Measurements from ENCODE around the gene FOXL3.
"Not testable (repeated sequence)": the region's sequence is repeated elsewhere in the genome, so short reads cannot be mapped to it uniquely, and the experiment has no call there.

The FOXL3 gene

GRCh38 chr7:255038-255435 is 34.9 kb upstream of the FOXL3 start:
- no peak for DNase-seq (ENCODE audit: low spot score)

GRCh38 chr7:255721-256361 is 34.1 kb upstream of the FOXL3 start:
- no peak for DNase-seq (ENCODE audit: low spot score)

GRCh38 chr7:256461-256940 is 33.5 kb upstream of the FOXL3 start:
- no peak for DNase-seq (ENCODE audit: low spot score)

- no peak for DNase-seq (ENCODE audit: low spot score)
Observed at GRCh38 chr7:256981-257646, 32.9 kb upstream of the FOXL3 start.

- no peak for DNase-seq (ENCODE audit: low spot score)
Observed at GRCh38 chr7:257647-257992, 32.4 kb upstream of the FOXL3 start.

- DNase-seq (ENCODE audit: low spot score): no peak
Observed at GRCh38 chr7:258476-259190, 31.3 kb upstream of the FOXL3 start.

- DNase-seq (ENCODE audit: low spot score): no peak
Observed at GRCh38 chr7:259191-259505, 30.8 kb upstream of the FOXL3 start.

- DNase-seq (ENCODE audit: low spot score): no peak
Observed at GRCh38 chr7:259751-260405, 30.1 kb upstream of the FOXL3 start.

GRCh38 chr7:260441-261281 is 29.3 kb upstream of the FOXL3 start:
- DNase-seq (ENCODE audit: low spot score): no peak

- DNase-seq (ENCODE audit: low spot score): no peak
Observed at GRCh38 chr7:261341-262250, 28.4 kb upstream of the FOXL3 start.

- DNase-seq (ENCODE audit: low spot score): no peak
Observed at GRCh38 chr7:262251-262572, 27.8 kb upstream of the FOXL3 start.

- not testable (repeated sequence) for DNase-seq (ENCODE audit: low spot score)
Observed at GRCh38 chr7:262631-263311, 27.2 kb upstream of the FOXL3 start.

- DNase-seq (ENCODE audit: low spot score): not testable (repeated sequence)
Observed at GRCh38 chr7:263483-264351, 26.3 kb upstream of the FOXL3 start.

- DNase-seq (ENCODE audit: low spot score): no peak
Observed at GRCh38 chr7:264541-265191, 25.3 kb upstream of the FOXL3 start.

- DNase-seq (ENCODE audit: low spot score): no peak
Observed at GRCh38 chr7:265192-265997, 24.6 kb upstream of the FOXL3 start.

- no peak for DNase-seq (ENCODE audit: low spot score)
Observed at GRCh38 chr7:265998-266850, 23.7 kb upstream of the FOXL3 start.

All from putamen (tissue), 1 donor.